ENCODE data around the gene HERC4.
A peak's percentile ranks its signal among the peaks of the same experiment; 100 is the strongest.

The HERC4 gene

GRCh38 chr10:68074775-68075549 is at the start of gene HERC4:
HERC4 (minus strand) TSS chr10:68075283; CDS start chr10:68073108, 2,175 bp downstream.
- peak; percentile 91 for DNase-seq

- DNase-seq: no peak
Measured at GRCh38 chr10:68124718-68125117, 49.6 kb upstream of the HERC4 start.

- DNase-seq: no peak
Measured at GRCh38 chr10:68121852-68122251, 46.8 kb upstream of the HERC4 start.

GRCh38 chr10:68121020-68121743 is 46.1 kb upstream of the HERC4 start:
- no peak for DNase-seq

GRCh38 chr10:68118657-68119056 is 43.6 kb upstream of the HERC4 start:
- DNase-seq: no peak

- DNase-seq: no peak
Measured at GRCh38 chr10:68112837-68113236, 37.8 kb upstream of the HERC4 start.

GRCh38 chr10:68111584-68111983 is 36.5 kb upstream of the HERC4 start:
- DNase-seq: no peak

GRCh38 chr10:68110027-68110426 is 34.9 kb upstream of the HERC4 start:
- DNase-seq: no peak

GRCh38 chr10:68109331-68109730 is 34.2 kb upstream of the HERC4 start, which contains the start of gene MYPN:
MYPN (plus strand) TSS chr10:68109488; CDS start chr10:68121439, 11,951 bp downstream.
- no peak for DNase-seq

GRCh38 chr10:68108653-68109052 is 33.6 kb upstream of the HERC4 start:
- no peak for DNase-seq

- DNase-seq: no peak
Measured at GRCh38 chr10:68108051-68108450, 33.0 kb upstream of the HERC4 start.

GRCh38 chr10:68107651-68108050 is 32.6 kb upstream of the HERC4 start:
- DNase-seq: no peak

- no peak for DNase-seq
Measured at GRCh38 chr10:68106656-68107055, 31.6 kb upstream of the HERC4 start.

GRCh38 chr10:68105820-68106219 is 30.7 kb upstream of the HERC4 start:
- DNase-seq: peak; percentile 6

- no peak for DNase-seq
Measured at GRCh38 chr10:68103901-68104300, 28.8 kb upstream of the HERC4 start.

GRCh38 chr10:68103261-68103878 is 28.3 kb upstream of the HERC4 start:
- DNase-seq: no peak

- no peak for DNase-seq
Measured at GRCh38 chr10:68101066-68101465, 26.0 kb upstream of the HERC4 start.

- no peak for DNase-seq
Measured at GRCh38 chr10:68099736-68100135, 24.7 kb upstream of the HERC4 start.

GRCh38 chr10:68096913-68097516 is 21.9 kb upstream of the HERC4 start:
- DNase-seq: no peak

GRCh38 chr10:68095153-68095552 is 20.1 kb upstream of the HERC4 start:
- no peak for DNase-seq

- DNase-seq: no peak
Measured at GRCh38 chr10:68092512-68092911, 17.4 kb upstream of the HERC4 start.

GRCh38 chr10:68090586-68090985 is 15.5 kb upstream of the HERC4 start:
- DNase-seq: no peak

- no peak for DNase-seq
Measured at GRCh38 chr10:68088740-68089139, 13.7 kb upstream of the HERC4 start.
